RWPE2 (cell line): Measurements from ENCODE around the gene CLCF1.

Experiments
- ATAC-seq: fragments of 200-7000 bp; cut with Tn5 transposase; 3 replicates; pipeline ENCODE4 v1.9.1; 2021; ENCODE audit warnings: low read depth
- DNase-seq: peaks from one replicate; pipeline ENCODE4 v3.0.0-alpha.2; 2020; ENCODE audit warnings: low spot score
- H3K27ac ChIP-seq: fragments of 450-650 bp; 2 replicates; pipeline ENCODE4 v1.5.1; 2017; ENCODE audit warnings: mild to moderate bottlenecking; ENCODE audit not compliant: poor library complexity, severe bottlenecking
- H3K27me3 ChIP-seq: fragments of 250-450 bp; sonication (Bioruptor Pico); 2 replicates; pipeline ENCODE4 v1.5.1; 2021; ENCODE audit warnings: mild to moderate bottlenecking, moderate library complexity; ENCODE audit not compliant: insufficient read depth, poor library complexity, severe bottlenecking
- H3K36me3 ChIP-seq: fragments of 250-450 bp; sonication (Bioruptor Pico); 2 replicates; pipeline ENCODE4 v1.5.1; 2020; ENCODE audit warnings: low read depth, mild to moderate bottlenecking, moderate library complexity
- H3K4me1 ChIP-seq: fragments of 250-450 bp; sonication (Bioruptor Pico); 2 replicates; pipeline ENCODE4 v1.5.1; 2021; ENCODE audit warnings: mild to moderate bottlenecking, moderate library complexity; ENCODE audit not compliant: insufficient read depth, poor library complexity, severe bottlenecking
- H3K4me3 ChIP-seq: fragments of 250-450 bp; sonication (Bioruptor Pico); 2 replicates; pipeline ENCODE4 v1.5.1; 2021; ENCODE audit warnings: mild to moderate bottlenecking, moderate library complexity; ENCODE audit not compliant: severe bottlenecking
- H3K9me3 ChIP-seq: fragments of 250-450 bp; sonication (Bioruptor Pico); 2 replicates; pipeline ENCODE4 v1.5.1; 2021; ENCODE audit warnings: mild to moderate bottlenecking, moderate library complexity; ENCODE audit not compliant: severe bottlenecking
- TF ChIP-seq, protein P1 (sequence below): fragments of 450-650 bp; IDR thresholded peaks from one replicate; pipeline ENCODE4 v1.5.1; 2017; ENCODE audit warnings: mild to moderate bottlenecking, moderate library complexity; ENCODE audit not compliant: poor library complexity, severe bottlenecking

Gene CLCF1

DNA sequence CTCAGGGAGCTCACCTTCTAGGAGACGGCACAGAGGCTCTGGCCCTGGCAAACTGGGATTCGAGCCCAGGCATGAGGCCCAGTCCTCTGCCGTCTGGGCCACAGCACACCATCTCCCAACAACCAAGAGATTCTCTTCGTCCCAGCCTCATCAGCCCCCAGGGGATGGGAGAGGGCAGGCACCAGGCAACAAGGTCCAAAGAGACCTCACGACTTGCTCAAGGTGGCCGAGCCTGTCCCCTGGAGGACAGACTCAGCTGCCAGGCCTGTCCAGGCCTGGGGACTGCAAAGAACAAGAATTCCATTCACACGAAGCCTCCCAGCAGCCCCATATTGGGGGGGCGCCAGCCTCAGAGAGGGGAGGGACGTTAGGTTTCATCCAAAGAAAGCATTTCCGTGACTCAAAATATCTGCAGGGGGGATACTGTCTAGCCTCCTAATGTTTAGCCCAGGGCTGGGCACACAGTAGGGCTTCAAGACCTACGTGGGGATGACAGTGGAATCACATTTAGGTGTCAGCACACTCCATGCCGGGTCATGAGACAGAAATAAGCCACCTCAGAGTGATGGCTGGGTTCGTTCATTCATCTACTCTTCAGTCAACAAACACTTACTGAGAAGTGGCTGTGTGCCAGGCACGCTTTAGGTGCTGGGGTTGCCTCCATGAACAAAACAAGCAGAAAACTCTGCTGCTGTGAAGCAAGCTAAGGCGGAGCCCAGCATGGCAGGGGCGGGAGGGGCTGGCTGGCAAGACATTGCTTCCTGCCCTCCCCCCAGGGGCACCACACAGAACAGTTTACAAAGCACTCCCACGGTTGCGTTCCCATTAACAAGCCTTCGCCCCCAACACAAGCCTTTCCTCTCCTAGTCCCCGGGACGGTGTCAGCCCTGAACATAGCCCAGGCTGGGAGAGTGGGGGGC lies 43.3 kb upstream of the CLCF1 start:
- no peak for ATAC-seq
- H3K4me1 ChIP-seq: no peaks in the 10 kb centered on the region

DNA sequence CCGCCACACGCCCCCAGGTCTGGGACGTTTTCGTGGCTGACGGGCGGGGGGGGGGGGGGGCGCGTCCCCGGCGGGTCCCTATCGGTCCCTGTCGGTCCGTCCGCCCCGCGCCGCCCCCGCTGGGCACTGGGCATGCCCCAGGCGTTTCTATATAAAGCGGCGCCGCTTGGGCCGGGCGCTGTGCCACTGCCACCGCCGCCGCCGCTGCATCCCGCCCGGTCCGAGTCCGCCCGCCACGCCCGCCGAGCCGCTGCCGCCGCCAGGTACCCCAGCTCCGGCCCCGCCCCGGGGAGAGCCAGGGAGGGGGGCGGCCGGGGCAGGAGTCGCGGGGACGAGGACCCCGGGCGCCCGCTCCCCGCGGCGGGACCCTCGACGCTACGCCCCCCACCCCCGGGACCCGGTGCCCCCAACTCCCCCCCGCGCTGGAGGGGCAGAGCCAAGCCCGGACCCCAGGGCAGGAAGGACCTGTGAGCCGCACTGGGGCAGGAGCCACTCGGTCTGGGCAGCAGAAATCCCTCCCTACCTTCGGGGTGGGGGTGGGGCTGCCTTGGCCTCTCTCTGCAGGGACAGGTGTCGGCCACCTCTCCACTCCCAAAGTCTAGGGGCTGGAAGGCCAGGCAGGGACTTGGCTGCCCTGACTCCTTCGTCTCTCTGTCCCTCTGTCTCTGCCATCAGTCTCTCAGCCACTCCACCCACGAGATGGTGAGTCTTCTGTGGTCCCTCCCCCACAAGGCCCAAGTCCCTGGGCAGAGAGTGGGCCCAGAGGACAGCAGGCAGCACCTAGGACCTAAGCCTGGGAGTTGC lies 42.3 kb upstream of the CLCF1 start, which contains the start of gene CARNS1:
Gene CARNS1, plus strand, starts transcription at position 178 of the 804 bp plus-strand sequence. Its CDS starts 522 bp downstream, at position 700.
- Histone ChIP-seq H3K4me3 (peak within 1 kb of the TSS; percentile 14), H3K27me3 (no peaks in the 10 kb centered on the region), H3K4me1 (no peaks in the 10 kb centered on the region), H3K36me3 (no peaks in the 10 kb centered on the region), H3K27ac (no peak within 1 kb of the TSS), H3K9me3 (no peaks in the 10 kb centered on the region)
- TF ChIP-seq, protein P1, sequence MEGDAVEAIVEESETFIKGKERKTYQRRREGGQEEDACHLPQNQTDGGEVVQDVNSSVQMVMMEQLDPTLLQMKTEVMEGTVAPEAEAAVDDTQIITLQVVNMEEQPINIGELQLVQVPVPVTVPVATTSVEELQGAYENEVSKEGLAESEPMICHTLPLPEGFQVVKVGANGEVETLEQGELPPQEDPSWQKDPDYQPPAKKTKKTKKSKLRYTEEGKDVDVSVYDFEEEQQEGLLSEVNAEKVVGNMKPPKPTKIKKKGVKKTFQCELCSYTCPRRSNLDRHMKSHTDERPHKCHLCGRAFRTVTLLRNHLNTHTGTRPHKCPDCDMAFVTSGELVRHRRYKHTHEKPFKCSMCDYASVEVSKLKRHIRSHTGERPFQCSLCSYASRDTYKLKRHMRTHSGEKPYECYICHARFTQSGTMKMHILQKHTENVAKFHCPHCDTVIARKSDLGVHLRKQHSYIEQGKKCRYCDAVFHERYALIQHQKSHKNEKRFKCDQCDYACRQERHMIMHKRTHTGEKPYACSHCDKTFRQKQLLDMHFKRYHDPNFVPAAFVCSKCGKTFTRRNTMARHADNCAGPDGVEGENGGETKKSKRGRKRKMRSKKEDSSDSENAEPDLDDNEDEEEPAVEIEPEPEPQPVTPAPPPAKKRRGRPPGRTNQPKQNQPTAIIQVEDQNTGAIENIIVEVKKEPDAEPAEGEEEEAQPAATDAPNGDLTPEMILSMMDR: no peak
- DNase-seq (no peak), ATAC-seq (no peak)

More for the DNA sequence above, 43.3 kb upstream of the CLCF1 start:
- TF ChIP-seq, protein P1: no peak
- Histone ChIP-seq H3K36me3 (no peaks in the 10 kb centered on the region), H3K27ac (no peak overlapping the region), H3K4me3 (no peak overlapping the region), H3K9me3 (no peaks in the 10 kb centered on the region), H3K27me3 (no peaks in the 10 kb centered on the region)
- no peak for DNase-seq

DNA sequence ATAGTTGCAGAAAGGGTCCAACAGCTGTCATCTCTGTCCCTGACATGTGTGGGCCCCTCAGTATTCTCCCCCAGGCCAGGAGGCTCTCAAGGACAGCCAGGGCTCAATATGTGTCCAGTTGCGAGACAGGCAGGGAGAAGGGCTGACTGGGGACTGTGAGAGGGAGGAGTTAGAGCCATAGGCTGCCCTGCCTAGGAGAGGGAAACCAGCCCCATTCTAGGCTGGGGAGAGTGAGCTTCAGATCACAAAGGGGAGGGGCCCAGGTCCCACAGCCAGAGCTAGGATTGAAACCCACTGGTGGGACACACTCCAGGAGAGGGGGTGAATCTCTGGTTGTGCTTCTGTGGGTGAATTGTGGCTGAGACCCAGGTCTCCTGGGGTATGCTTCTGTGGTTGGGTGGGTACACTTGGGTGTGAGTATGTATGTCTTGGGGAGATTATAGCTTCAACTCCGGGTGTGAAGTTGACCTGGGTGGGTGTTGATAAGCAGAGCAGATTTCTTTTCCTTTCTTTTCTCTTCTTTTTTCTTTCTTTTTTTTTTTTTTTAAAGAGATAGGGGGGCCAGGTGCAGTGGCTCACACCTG lies 40.0 kb upstream of the CLCF1 start:
- Histone ChIP-seq H3K4me1 (no peaks in the 10 kb centered on the region), H3K27me3 (no peaks in the 10 kb centered on the region), H3K4me3 (no peak overlapping the region), H3K9me3 (no peaks in the 10 kb centered on the region), H3K27ac (no peak overlapping the region), H3K36me3 (no peaks in the 10 kb centered on the region)
- DNase-seq: no peak
- TF ChIP-seq, protein P1: no peak
- no peak for ATAC-seq

DNA sequence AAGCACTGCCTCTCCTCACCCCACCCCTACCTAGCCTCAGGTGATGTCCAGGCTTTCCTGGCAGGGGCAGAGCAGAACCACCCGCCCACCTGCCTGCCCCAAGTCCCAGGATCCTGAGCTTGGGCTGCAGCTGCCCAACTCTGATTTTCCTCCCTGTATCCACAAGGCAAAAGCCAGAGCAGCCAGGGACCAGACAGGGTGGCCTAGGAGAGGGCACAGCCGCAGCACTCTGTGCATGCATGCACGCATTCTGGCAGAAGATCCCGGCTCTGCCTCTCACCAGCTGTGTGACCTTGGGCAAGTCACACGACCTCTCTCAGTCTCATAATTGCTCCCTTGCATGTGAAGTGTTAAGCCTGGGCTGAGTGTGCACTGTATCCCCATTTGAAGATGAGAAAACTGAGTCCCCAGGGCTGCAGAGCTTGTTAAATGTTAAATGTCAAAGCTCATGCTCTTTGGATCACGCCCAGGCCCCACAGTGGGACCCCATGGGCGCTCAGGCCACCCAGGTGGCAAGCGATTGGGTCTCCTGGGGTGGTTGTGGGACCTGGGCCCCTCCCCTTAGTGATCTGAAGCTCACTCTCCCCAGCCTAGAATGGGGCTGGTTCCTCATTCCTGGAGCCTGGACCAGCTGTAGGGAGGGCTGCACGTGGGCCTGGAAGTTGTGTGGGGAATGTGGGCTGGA lies 39.2 kb upstream of the CLCF1 start:
- DNase-seq (no peak), ATAC-seq (no peak)
- no peaks in the 10 kb centered on the region for H3K36me3 ChIP-seq
- H3K27me3 ChIP-seq: no peaks in the 10 kb centered on the region
- no peak overlapping the region for H3K27ac ChIP-seq
- TF ChIP-seq, protein P1: no peak
- no peaks in the 10 kb centered on the region for H3K4me1 ChIP-seq
- H3K4me3 ChIP-seq: no peak overlapping the region
- H3K9me3 ChIP-seq: no peaks in the 10 kb centered on the region
